ENCODE measurements around the gene STOX2.

DNA sequence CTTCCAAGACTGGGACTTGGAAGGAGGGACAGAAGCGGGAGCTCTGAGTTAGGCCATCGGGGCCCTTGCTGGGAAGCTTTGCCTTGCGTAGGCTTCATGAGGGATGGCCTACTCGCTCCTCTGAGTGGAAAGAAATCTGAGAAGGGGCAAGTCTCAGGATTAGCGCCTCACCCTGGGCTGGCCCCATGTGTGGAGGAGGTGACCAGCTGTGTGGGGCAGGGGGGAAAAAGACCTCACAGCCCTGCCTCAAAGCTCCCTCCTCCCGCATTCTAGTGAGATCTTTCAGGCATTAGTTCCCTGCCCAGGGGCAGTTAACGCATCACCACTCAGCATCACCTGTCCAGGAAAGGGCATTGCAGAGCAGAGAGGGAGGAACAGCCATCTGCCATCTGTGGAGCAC lies 156.5 kb downstream of the STOX2 start:
- TF ChIP-seq, protein P1, sequence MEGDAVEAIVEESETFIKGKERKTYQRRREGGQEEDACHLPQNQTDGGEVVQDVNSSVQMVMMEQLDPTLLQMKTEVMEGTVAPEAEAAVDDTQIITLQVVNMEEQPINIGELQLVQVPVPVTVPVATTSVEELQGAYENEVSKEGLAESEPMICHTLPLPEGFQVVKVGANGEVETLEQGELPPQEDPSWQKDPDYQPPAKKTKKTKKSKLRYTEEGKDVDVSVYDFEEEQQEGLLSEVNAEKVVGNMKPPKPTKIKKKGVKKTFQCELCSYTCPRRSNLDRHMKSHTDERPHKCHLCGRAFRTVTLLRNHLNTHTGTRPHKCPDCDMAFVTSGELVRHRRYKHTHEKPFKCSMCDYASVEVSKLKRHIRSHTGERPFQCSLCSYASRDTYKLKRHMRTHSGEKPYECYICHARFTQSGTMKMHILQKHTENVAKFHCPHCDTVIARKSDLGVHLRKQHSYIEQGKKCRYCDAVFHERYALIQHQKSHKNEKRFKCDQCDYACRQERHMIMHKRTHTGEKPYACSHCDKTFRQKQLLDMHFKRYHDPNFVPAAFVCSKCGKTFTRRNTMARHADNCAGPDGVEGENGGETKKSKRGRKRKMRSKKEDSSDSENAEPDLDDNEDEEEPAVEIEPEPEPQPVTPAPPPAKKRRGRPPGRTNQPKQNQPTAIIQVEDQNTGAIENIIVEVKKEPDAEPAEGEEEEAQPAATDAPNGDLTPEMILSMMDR (IDR thresholded peaks at IDR 0.05; ENCODE audit: extremely low read depth in 1 of 2, insufficient read depth in 1 of 2, low read depth in 1 of 2, low read length in 2 of 2) = no peak
- no peak for TF ChIP-seq POLR2AphosphoS5 (IDR thresholded peaks at IDR 0.05; ENCODE audit: insufficient read depth, low read depth, low read length)
- TF ChIP-seq POLR2A (IDR thresholded peaks at IDR 0.05; ENCODE audit: low read depth, low read length) = no peak
- no peak for TF ChIP-seq EZH2 (IDR thresholded peaks at IDR 0.05; ENCODE audit: borderline replicate concordance, low read depth, low read length, severe bottlenecking)
